ENCODE results near the gene MOGAT1. TPM values are rescaled to one million over a fixed set of nuclear protein-coding genes. Genes with fewer than 3 reads are reported as not detected.

Gene MOGAT1
- total RNA-seq, 1 experiment from 2014 or later, result 0.22 TPM

- TF ChIP-seq, protein P1, sequence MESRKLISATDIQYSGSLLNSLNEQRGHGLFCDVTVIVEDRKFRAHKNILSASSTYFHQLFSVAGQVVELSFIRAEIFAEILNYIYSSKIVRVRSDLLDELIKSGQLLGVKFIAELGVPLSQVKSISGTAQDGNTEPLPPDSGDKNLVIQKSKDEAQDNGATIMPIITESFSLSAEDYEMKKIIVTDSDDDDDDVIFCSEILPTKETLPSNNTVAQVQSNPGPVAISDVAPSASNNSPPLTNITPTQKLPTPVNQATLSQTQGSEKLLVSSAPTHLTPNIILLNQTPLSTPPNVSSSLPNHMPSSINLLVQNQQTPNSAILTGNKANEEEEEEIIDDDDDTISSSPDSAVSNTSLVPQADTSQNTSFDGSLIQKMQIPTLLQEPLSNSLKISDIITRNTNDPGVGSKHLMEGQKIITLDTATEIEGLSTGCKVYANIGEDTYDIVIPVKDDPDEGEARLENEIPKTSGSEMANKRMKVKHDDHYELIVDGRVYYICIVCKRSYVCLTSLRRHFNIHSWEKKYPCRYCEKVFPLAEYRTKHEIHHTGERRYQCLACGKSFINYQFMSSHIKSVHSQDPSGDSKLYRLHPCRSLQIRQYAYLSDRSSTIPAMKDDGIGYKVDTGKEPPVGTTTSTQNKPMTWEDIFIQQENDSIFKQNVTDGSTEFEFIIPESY (IDR thresholded peaks at IDR 0.05; ENCODE audit: extremely low read depth, insufficient replicate concordance, low read length), result no peak
- TF ChIP-seq CBX3 (IDR thresholded peaks at IDR 0.05; ENCODE audit: low read depth), result peak; percentile 44; the same call in 1 of the 2 replicates
- no peak for TF ChIP-seq FOSL1 (IDR thresholded peaks at IDR 0.05; ENCODE audit: low read depth)
- peak; percentile 42; the same call in 1 of the 2 replicates for TF ChIP-seq SP1 (IDR thresholded peaks at IDR 0.05; ENCODE audit: low read depth)
- TF ChIP-seq CEBPB (IDR thresholded peaks at IDR 0.05; ENCODE audit: low read depth), result no peak
- TF ChIP-seq ZNF274 (IDR thresholded peaks at IDR 0.05; ENCODE audit: low read depth, low read length), result no peak
- no peak for TF ChIP-seq EZH2 (IDR thresholded peaks at IDR 0.05)
These were observed 37.9 kb downstream of the MOGAT1 start (continued) for GRCh38 chr2:222709191-222709891.

DNA sequence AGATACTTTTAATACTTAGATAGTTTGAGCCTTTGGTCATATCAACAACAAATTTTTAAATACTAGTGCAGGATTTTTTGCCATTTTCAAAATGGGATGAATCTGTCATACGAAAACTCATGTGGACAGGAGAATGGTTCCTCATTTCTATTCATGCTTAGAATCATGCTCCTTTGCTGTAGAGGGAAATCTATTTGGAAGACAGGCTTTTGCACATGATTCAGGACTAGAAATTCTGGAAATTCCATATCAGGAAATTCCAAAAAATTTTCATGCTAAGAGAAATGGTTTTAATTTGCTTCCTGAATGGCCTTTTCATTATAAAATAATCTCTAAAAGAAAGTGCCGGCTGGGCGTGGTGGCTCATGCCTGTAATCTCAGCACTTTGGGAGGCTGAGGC, 39.3 kb downstream of the MOGAT1 start:
- TF ChIP-seq ELF1 (IDR thresholded peaks at IDR 0.05; ENCODE audit: borderline replicate concordance, low read depth), result no peak
- no peak for TF ChIP-seq POLR2A (IDR thresholded peaks at IDR 0.05; ENCODE audit: borderline replicate concordance, extremely low read depth, insufficient read depth, insufficient read length)
- TF ChIP-seq ZFX (IDR thresholded peaks at IDR 0.05), result no peak
- no peak for TF ChIP-seq RAD21 (IDR thresholded peaks at IDR 0.05; ENCODE audit: low read depth)
- TF ChIP-seq EZH2phosphoT487 (IDR thresholded peaks at IDR 0.05; ENCODE audit: borderline replicate concordance), result no peak
- no peak for TF ChIP-seq EGR1 (IDR thresholded peaks at IDR 0.05; ENCODE audit: low read depth)
- no peak for TF ChIP-seq CEBPB (IDR thresholded peaks at IDR 0.05; ENCODE audit: low read depth)
- no peak for TF ChIP-seq SP1 (IDR thresholded peaks at IDR 0.05; ENCODE audit: low read depth)
- no peak for TF ChIP-seq CBX3 (IDR thresholded peaks at IDR 0.05; ENCODE audit: low read depth)
- no peak for TF ChIP-seq REST (IDR thresholded peaks at IDR 0.05; ENCODE audit: low read depth)
- no peak for TF ChIP-seq SIN3A (IDR thresholded peaks at IDR 0.05; ENCODE audit: low read depth)
- TF ChIP-seq SRF (IDR thresholded peaks at IDR 0.05; ENCODE audit: low read depth), result no peak
- H3K27ac ChIP-seq (ENCODE audit: low read depth, low read length), result no peak overlapping the region
- H3K4me1 ChIP-seq (ENCODE audit: control insufficient read depth in 1 of 2, insufficient read depth in 2 of 2, low read length in 2 of 2), result peaks cover 8 to 24% of the 10 kb centered on the region in 2 experiments; a peak in 3 of 4 replicates
- no peaks in the 10 kb centered on the region for H3K36me3 ChIP-seq (ENCODE audit: control insufficient read depth in 1 of 2, insufficient read depth in 2 of 2, low read length in 2 of 2)
- ATAC-seq (no peak), DNase-seq (ENCODE audit: low read depth, low spot score) (no peak)
- no peaks in the 10 kb centered on the region for H4K20me1 ChIP-seq (ENCODE audit: insufficient read depth)
- H3K9ac ChIP-seq (ENCODE audit: low read length), result no peak overlapping the region
- H3K9me2 ChIP-seq (ENCODE audit: insufficient read depth), result no peaks in the 10 kb centered on the region
- no peak overlapping the region for H2AFZ ChIP-seq (ENCODE audit: low read depth, low read length, poor library complexity, severe bottlenecking)
- H3K9me3 ChIP-seq (ENCODE audit: control insufficient read depth in 1 of 2, insufficient read depth in 1 of 2, low read depth in 1 of 2, low read length in 2 of 2), result no peaks in the 10 kb centered on the region
- H3K4me2 ChIP-seq (ENCODE audit: low read length), result no peak overlapping the region
- H3K4me3 ChIP-seq (replicated peaks in 1 of 2; ENCODE audit: low read depth in 1 of 2, low read length in 2 of 2), result no peak overlapping the region
- CTCF ChIA-PET, result no interaction called here
- H3K79me2 ChIP-seq (ENCODE audit: insufficient read depth, low read length), result no peaks in the 10 kb centered on the region
- H3K27me3 ChIP-seq (ENCODE audit: insufficient read depth, low read length), result no peaks in the 10 kb centered on the region
- POLR2A ChIA-PET, result no interaction called here
- no TSS peak for BruUV-seq (replicated peaks)
- RAD21 ChIA-PET (ENCODE audit: low non-redundant PET in 1 of 2, low total read pairs in 2 of 2, uncharacterized antibody in 2 of 2, unreplicated experiment in 2 of 2), result no interaction called here
- intact Hi-C loops (cut with micrococcal nuclease), result no loop called here

Data from HCT116 (cell line).